OCI-LY7 (cell line): ENCODE data around the gene EPHB1.

Source experiments
- EZH2phosphoT487 ChIP-seq: fragments of 200-600 bp; sonication (generic); IDR thresholded peaks from 2 replicates; pipeline ENCODE4 v1.6.1; 2018; ENCODE audit warnings: low read depth, borderline replicate concordance, mild to moderate bottlenecking, mixed run types, antibody characterized with exemption, low read length, moderate library complexity, mixed read lengths
- TF ChIP-seq, protein P1 (sequence below): fragments of 200-600 bp; sonication (generic); conservative IDR thresholded peaks from 2 replicates; pipeline ENCODE4 v1.5.1; 2014; ENCODE audit warnings: mild to moderate bottlenecking, antibody characterized with exemption, low read length, moderate library complexity, mixed read lengths

DNA sequence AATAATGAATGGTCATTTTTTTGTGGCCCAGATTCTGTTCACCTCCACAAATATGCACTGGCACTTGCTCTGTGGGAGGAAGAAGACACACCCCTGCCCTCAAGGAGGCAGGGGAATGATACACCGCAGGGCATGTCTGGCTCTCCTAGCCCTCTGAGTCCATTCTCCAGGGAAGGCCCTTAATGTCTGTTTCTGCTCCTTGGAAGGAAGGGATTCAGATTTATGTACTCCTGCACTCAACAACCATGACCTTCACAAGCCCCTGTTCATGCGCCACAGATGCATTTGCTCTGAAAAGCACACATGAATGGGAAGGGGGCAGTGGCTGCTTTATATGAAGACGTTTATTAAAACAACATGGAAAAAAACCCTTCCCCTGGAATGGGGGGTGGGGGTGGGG is 333.8 kb downstream of the EPHB1 start:
- TF ChIP-seq, protein P1, sequence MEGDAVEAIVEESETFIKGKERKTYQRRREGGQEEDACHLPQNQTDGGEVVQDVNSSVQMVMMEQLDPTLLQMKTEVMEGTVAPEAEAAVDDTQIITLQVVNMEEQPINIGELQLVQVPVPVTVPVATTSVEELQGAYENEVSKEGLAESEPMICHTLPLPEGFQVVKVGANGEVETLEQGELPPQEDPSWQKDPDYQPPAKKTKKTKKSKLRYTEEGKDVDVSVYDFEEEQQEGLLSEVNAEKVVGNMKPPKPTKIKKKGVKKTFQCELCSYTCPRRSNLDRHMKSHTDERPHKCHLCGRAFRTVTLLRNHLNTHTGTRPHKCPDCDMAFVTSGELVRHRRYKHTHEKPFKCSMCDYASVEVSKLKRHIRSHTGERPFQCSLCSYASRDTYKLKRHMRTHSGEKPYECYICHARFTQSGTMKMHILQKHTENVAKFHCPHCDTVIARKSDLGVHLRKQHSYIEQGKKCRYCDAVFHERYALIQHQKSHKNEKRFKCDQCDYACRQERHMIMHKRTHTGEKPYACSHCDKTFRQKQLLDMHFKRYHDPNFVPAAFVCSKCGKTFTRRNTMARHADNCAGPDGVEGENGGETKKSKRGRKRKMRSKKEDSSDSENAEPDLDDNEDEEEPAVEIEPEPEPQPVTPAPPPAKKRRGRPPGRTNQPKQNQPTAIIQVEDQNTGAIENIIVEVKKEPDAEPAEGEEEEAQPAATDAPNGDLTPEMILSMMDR, result no peak
- TF ChIP-seq EZH2phosphoT487, result no peak
